T-helper 1 cell treated with Interleukin-12 subunit alpha and Interleukin-12 subunit beta and Interleukin-4 antibody, amounts not matched to agents 30 ng/mL and 1 ng/mL, for 36 hours (primary cell): Measurements from ENCODE around the gene PTPN18. TPM values are rescaled to one million over a fixed set of nuclear protein-coding genes. Genes with fewer than 3 reads are reported as not detected.

Experiments
- intact Hi-C: fragments of 100-400 bp; cut with micrococcal nuclease; formaldehyde crosslinking; loops from one replicate; pipeline ENCODE4 v1.15.1; 2024
- total RNA-seq: library from RNA; stranded (reverse); gene quantifications from 2 replicates; pipeline ENCODE4 v1.2.3, GENCODE V29; 2022

PTPN18 gene
- total RNA-seq, 1 donor from 2014 or later, result 87.0 TPM

DNA sequence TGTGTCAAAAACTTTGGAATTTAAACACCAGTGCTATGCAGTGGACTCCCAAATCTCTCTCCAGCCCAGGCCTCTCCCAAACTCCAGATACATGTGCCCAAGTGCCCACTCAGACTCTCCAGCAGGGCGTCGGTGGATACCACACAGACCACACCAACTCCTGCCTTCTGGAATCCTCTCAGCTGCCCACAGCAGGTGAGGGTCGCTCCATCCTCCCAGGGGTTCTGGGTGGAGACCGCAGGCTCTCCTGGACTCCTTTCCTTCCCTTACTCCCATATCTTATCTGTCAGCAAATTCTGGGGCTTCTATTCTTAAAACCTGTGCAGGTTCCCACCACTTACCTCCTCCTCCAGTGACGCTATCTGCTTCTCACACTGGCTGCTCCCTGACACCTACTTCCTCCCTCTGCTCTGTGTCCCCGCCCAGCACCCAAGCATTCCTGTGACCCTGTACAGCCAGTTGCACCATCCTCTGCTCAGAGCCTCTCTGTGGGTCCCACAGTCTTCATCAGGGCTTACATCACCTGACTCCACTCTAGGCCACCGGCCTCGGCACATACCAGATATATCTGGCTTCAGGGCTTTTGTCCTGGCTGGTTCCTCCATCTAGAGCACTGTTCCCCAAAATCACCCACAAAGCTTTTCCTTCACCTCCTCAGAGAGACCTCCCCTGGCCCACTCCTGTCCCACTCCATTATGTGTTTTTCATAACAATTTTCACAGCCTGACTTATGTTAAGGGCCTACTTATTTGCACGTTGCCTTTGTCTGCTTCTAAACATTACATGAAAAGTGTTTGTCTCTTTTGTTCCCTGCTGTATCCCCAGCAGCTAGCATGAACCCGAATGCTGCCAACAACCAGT lies 15.7 kb upstream of the PTPN18 start:
- intact Hi-C loops, result loop anchor here (5.0 kb wide), 1 partner anchor 752 kb away; the partner anchor contains the start of gene FAM168B

GRCh38 chr2:130341562-130342019 lies 14.3 kb upstream of the PTPN18 start:
- intact Hi-C loops, result loop anchor here (1.0 to 5.0 kb wide), 11 partner anchors 9 to 1151 kb away; partner anchors contain the start of genes FAM168B, MZT2A, PTPN18 and SMPD4

GRCh38 chr2:130342020-130342532 lies 13.8 kb upstream of the PTPN18 start:
- intact Hi-C loops, result loop anchor here (1.0 to 5.0 kb wide), 11 partner anchors 10 to 1151 kb away; partner anchors contain the start of genes FAM168B, MZT2A, PTPN18 and SMPD4

- intact Hi-C loops, result loop anchor here (1.0 to 5.0 kb wide), 12 partner anchors 10 to 1150 kb away; partner anchors contain the start of genes FAM168B, MZT2A, PTPN18 and SMPD4
Measured at GRCh38 chr2:130342533-130343275, 13.2 kb upstream of the PTPN18 start, which contains the start of gene IMP4. Gene IMP4 (plus strand): TSS chr2:130342897. CDS start chr2:130342933, 36 bp downstream.

- intact Hi-C loops, result loop anchor here (5.0 kb wide), 1 partner anchor 748 kb away; the partner anchor contains the start of gene FAM168B
Measured at GRCh38 chr2:130344578-130344977, 11.3 kb upstream of the PTPN18 start.

DNA sequence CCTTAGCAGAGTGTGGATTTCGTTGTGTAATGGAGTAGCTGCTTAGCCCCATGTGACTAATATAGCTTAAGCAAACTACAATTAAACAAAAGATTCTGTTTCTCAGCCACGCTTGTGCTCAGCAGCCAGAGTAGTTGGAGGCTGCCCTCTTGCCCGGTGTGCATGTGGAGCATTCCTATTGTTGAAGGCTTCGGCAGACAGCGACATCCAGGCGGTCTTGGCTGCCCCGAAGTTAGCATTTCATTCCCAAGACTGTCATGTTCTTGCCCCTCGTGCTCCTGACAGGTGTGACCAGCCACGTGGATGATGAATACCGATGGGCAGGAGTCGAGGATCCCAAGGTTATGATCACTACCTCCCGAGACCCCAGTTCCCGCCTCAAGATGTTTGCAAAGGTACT lies 10.8 kb upstream of the PTPN18 start:
- intact Hi-C loops, result no loop called here

DNA sequence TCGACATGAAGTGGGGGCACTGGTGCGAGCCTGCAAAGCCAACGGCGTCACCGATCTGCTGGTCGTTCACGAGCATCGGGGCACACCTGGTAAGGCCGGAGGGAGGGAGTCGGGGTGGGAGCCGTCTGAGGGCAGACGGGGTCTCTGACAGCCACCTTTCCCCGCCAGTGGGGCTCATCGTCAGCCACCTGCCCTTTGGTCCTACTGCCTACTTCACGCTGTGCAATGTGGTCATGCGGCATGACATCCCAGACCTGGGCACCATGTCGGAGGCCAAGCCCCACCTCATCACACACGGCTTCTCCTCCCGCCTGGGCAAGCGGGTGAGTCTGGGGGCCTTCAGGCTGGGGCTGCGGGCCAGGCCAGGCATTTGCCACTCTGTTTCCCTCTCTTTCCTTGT lies 10.2 kb upstream of the PTPN18 start:
- intact Hi-C loops, result no loop called here

GRCh38 chr2:130346041-130346740 lies 9.7 kb upstream of the PTPN18 start:
- intact Hi-C loops, result no loop called here

DNA sequence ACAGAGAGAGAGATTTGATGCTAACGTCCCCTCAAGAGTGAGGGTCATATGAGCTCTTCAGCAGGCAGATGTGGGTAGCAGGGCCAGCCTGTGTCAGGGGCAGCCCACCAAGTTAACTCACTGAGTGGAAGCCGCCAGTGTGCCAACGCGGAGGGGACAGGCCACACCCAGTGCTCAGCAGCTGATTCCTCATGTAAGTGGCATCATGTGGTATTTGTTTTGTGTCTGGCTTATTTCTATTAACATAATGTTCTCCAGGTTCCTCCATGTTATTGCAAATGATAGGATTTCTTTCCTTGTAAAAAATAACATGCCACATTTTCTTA lies 9.2 kb upstream of the PTPN18 start:
- intact Hi-C loops, result no loop called here

DNA sequence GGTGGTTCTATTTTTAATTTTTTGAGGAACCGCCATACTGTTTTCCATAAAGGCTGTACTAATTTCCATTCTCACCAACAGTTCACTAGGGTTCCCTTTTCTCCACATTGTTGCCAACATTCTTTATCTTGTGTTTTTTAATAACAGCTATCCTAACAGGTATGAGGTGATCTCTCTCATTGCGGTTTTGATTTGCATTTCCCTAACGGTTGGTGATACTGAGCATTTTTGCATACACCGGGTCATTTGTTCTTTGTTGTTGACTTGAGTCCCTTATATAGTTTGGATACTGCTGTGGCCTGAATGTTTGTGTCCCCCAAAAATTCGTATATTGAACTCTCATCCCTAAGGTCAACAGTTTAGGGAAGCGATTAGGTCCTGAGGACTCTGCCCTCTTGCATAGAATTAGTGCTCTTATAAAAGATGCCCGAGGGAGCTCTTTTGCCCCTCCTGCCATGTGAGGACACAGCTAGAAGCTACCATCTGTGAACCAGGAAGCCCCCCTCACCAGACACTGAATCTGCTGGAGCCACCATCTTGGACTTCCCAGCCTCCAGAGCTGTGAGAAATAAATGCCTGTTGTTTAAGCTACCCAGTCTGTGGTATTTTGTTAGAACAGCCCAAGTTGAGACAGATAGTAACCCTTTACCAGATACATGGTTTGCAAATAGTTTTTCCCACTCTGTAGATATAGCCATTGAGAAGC lies 8.5 kb upstream of the PTPN18 start:
- intact Hi-C loops, result no loop called here

- intact Hi-C loops, result no loop called here
Measured at GRCh38 chr2:130349174-130349573, 6.7 kb upstream of the PTPN18 start.

- intact Hi-C loops, result no loop called here
Measured at GRCh38 chr2:130351711-130352110, 4.1 kb upstream of the PTPN18 start.

GRCh38 chr2:130352237-130352636 lies 3.6 kb upstream of the PTPN18 start:
- intact Hi-C loops, result no loop called here

DNA sequence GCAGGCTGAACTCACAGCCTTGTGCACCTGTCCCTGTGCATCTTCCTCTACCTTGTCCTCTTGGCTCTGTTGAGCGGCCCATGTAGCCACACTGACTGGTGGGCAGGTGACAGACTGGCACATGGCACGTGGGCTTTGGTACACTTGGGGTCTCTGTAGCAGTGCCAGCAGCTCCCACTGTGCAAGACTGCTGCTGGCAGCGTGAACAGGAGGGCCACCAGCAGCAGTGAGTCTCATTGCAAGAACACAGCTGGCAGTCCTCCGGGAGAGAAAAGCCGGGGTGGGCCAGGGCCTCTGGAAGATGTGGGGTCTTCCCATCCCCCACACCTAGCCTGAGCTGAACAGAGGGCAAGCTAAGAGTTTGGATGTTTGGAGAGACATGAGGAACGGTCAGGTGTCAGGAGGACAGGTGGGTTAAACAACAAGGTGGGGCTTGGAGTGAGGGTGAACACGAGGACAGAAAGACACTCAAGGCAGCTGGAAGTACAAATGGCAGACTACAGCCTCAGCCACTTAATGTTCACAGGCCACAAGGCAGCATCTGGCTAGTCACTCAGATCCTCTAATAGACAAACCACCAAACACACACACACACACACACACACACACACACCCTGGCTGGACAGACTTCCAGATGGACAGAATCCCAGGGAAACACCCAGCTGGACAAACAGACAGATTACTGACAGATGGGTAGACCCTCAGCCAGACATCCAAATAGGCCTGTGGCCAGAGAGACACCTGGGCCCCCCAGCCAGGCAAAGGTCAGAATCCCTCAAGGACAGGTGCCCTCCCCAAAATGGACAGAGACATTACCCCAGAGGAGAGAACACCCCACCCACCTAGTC lies 2.3 kb upstream of the PTPN18 start:
- intact Hi-C loops, result no loop called here

DNA sequence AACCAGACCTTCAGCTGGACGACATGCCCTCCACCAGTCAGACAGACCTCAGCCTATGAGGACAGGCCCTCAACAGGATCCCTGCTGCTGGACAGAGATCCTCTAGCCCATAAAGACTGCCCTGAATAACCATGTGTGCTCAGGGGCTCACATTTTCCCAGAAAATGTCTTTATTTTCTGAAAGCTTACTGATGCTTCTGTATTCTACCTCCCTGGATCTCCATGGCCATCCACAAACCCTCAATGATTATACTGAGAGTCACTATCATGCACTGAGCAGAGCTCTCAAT lies 1.8 kb upstream of the PTPN18 start:
- intact Hi-C loops, result no loop called here

DNA sequence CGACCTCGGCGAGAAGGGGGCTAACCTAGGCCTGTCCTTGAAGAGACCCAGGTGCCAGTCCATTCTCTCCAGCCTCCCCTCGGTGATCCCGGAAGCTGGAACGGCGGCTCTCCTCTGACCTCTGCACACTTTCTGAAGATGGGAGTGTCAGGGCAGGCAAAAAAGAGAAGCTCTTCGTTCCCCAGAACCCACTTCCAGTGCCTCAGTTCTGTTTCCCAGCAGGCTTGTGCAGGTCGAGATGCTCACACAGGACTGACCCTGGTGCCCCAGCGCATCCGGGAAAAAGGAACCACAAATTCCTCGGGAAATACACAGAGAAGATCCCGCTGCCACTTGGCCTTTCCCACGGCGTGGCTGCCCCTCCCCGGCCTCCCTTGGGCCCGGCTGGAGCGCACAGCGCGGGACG lies 681 bp upstream of the PTPN18 start:
- intact Hi-C loops, result loop anchor here (1.0 to 5.0 kb wide), 3 partner anchors 17 to 173 kb away; partner anchors contain the start of genes MZT2B and SMPD4

GRCh38 chr2:130357864-130358263 lies 2.0 kb downstream of the PTPN18 start:
- intact Hi-C loops, result loop anchor here (5.0 kb wide), 1 partner anchor 176 kb away; the partner anchor contains the start of genes MZT2B and SMPD4

DNA sequence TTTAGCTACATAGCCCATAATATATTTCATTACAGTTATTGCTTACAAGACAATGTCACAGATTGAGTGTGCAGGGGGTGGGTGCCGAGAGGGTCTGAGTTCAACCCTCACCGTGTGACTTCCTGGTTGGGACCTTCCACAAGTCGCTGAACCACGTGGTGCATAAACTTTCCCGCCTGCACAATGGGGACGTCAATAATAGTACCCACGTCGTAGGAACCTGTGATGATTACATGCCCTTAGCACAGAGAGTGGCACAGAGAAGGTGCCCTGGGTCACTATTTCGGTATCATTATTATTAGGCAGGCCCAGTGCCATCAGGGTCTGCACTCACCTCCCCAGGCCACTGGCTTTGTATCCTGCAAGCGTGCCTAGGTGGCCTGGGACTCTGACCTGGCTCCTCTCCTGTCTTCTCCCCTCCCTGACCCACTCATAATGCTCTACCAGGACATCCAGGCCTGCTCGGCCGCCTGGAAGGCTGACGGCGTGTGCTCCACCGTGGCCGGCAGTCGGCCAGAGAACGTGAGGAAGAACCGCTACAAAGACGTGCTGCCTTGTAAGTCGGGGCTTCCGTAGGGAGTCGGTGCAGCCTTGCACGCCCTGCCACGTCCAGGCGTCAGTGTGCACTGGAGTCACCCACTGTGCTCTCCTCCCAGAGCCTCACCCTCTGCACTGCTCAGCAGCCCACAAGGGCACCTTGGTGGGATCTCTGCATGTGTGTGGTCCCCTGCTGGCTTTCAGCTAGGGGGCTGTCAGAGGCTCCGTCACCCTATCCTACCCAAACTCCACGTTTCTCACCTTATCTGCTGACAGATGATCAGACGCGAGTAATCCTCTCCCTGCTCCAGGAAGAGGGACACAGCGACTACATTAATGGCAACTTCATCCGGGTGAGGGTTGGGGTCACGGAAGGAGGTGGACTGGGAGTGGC lies 2.8 kb downstream of the PTPN18 start:
- intact Hi-C loops, result loop anchor here (5.0 kb wide), 1 partner anchor 176 kb away; the partner anchor contains the start of genes MZT2B and SMPD4
